Left hindlimb (tissue), 1 donor: ENCODE data around the gene FOXD1.
"Not testable (repeated sequence)": the region's sequence is repeated elsewhere in the genome, so short reads cannot be mapped to it uniquely, and the experiment has no call there.

Experiments used
- DNase-seq: peaks from one replicate; pipeline ENCODE4 v3.0.0-alpha.2; 2018

FOXD1 gene

DNA sequence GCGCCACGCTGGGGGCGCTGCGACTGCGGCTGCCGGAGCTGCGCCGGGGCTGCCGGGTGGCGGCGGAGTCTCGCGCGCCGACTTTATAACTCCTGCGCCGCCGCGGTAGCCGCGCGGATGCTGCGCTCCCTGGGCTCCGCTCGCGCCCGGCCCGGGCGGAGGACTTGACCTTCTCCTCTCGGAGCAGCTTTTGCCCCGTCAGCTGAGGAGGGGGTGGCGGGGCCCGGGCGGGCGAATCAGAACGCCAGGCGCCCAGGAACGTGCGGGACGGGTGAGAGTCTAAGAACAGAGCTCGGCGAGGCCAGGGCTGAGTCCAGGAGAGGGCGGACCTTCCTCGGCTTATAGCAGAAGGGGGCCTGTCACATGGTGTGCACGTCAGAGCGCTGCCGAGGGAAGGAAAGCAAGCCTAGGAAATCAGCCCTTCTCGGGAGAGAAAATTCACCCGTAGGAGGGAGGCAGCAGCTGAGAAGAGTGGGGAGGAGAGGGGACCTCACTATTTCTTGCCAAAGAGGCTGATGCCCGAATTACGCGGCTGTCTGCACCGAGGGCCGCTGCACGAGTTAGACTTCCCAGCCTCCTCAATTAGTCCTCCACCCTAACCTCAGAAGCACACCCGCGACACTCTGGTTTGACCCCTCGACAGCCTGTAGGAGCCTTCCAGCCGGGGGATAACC lies at the start of gene FOXD1:
TSS of gene FOXD1 (minus strand) at position 315 of the 674 bp plus-strand sequence. CDS start 415 bp downstream, outside the sequence.
- peak; percentile 89 for DNase-seq

GRCh38 chr5:73497497-73498056 lies 49.0 kb upstream of the FOXD1 start:
- DNase-seq: no peak

DNA sequence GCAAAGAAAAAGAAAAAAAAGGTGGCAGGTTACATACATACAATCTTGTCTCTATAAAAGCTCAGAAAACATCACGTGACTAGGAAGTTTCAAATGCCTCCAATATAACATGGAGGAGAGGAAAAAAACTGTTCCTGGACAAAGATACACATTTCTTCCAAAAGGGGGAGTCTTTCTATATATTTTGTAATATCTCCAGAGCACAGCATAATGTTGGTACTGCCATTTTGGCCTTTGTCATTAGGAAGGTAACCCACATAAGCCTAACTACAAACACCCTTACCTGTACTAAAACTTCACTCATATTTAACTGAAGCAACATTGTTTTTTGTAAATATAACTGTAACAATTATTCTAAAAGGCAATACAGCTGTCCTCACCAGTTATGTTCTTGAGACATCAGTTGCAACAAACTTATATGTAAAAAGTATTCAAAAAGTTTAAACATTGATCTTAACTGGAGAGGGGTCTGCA lies 48.4 kb upstream of the FOXD1 start:
- no peak for DNase-seq

- no peak for DNase-seq
These were observed 47.3 kb upstream of the FOXD1 start for GRCh38 chr5:73495772-73496335.

- DNase-seq: no peak
These were observed 46.1 kb upstream of the FOXD1 start for GRCh38 chr5:73494721-73495120.

GRCh38 chr5:73493421-73493820 lies 44.8 kb upstream of the FOXD1 start:
- no peak for DNase-seq

DNA sequence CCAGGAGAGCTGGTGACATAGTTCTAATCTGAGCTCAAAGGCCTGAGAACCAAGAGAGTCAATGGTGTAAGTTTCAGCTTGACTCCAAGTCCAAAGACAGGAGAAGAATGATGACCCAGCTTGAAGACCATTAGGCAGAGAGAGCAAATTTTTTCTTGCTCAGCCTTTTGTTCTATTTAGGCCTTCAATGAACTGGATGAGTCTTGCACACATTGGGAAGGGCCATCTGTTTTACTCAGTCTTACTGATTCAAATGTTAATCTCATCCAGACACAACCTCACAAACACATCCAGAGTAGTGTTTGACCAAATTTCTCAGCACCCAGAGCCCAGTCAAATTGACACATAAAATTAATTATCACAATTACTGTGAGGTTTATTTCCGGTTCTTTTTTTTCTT lies 42.6 kb upstream of the FOXD1 start:
- DNase-seq: no peak

DNA sequence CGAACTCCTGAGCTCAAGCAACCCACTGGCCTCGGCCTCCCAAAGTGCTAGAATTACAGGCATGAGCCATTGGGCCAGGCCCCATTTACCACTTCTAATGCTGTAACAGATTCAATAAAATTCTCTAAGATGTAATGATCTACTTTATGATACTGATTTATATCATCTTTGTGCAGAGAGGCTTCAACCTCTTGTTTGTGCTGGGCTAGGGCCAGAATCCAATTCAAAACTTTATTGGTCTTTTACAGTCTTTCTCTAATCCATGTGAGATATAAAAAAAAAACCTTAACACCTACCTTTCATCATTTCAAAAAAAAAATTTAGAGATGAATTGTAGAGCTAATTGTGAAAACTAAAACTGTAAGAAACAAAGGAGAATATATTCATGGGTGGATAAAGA lies 41.5 kb upstream of the FOXD1 start:
- DNase-seq: no peak

DNA sequence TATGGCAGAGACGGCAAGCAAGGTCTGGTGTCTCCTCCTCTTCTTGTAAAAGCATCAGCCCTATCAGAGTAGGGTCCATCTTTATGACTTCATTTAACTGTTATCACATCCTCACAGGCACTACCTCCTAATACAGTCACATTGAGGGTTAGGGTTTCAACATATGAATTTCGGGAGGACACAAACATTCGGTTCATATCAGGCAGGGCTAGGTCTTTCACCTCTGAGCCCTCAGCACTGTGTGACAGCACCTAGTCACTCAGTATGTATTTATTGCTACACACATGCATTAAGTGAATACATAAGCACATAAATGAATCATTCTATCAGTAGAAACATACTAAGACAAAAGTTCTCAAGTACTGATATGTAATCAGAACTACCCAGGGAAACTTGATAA lies 40.2 kb upstream of the FOXD1 start:
- DNase-seq: no peak

GRCh38 chr5:73487815-73488214 lies 39.2 kb upstream of the FOXD1 start:
- no peak for DNase-seq

DNA sequence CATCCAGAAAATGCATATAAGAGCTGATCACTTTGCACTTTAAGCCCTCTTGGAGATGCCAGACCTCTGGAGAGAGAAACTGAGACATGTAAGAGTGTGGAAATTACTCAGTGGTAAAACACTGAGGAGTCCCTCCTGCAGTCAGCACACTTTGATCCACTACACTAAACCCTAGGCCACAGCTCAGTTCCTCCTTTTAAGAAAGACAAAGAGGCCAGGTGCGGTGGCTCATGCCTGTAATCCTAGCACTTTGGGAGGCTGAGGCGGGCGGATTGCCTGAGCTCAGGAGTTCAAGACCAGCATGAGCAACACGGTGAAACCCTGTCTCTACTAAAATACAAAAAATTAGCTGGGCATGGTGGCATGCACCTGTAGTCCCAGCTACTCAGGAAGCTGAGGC lies 38.7 kb upstream of the FOXD1 start:
- DNase-seq: not testable (repeated sequence)

- no peak for DNase-seq
These were observed 37.7 kb upstream of the FOXD1 start for GRCh38 chr5:73486119-73486899.

- DNase-seq: no peak
These were observed 37.1 kb upstream of the FOXD1 start for GRCh38 chr5:73485715-73486114.

GRCh38 chr5:73484511-73484910 lies 35.9 kb upstream of the FOXD1 start:
- no peak for DNase-seq

- no peak for DNase-seq
These were observed 35.1 kb upstream of the FOXD1 start for GRCh38 chr5:73483676-73484075.

GRCh38 chr5:73482383-73483136 lies 34.0 kb upstream of the FOXD1 start:
- DNase-seq: no peak

DNA sequence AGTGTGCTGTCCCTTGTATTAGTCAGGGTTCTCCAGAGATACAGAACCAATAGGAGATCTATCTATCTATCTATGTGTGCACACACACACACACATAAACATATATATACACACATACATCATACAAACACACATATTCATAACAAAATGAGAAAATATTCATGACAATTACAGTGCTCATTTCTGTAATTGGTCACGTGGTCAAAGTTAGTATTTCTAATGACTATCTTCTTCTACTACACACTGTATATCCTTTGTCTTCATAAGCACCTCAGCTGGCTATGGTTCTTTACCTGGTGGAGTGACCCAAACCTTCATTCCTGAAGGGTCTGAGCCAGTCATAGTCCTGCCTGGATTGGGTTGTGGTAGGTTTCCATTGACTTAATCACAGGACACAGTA lies 31.9 kb upstream of the FOXD1 start:
- DNase-seq: no peak

- no peak for DNase-seq
These were observed 23.5 kb upstream of the FOXD1 start for GRCh38 chr5:73472116-73472515.

GRCh38 chr5:73471654-73472053 lies 23.1 kb upstream of the FOXD1 start:
- DNase-seq: peak; percentile 40

DNA sequence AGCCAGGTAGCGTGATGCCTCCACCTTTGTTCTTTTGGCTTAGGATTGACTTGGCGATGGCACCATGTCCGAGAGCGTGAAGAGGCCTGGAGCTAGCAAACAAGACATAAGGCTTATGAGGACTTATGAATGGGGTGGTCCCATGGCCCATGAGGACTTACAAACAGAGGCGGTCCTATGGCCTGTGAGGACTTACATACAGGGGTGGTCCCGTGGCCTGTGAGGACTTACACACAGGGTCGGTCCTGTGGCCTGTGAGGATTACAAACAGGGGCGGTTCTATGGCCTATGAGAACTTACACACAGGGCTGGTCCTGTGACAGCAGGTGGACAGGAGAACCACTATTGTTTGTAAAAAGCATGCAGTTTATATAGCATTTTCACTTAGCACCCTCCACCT lies 21.3 kb upstream of the FOXD1 start:
- DNase-seq: no peak

- not testable (repeated sequence) for DNase-seq
These were observed 20.1 kb upstream of the FOXD1 start for GRCh38 chr5:73468638-73469037.

DNA sequence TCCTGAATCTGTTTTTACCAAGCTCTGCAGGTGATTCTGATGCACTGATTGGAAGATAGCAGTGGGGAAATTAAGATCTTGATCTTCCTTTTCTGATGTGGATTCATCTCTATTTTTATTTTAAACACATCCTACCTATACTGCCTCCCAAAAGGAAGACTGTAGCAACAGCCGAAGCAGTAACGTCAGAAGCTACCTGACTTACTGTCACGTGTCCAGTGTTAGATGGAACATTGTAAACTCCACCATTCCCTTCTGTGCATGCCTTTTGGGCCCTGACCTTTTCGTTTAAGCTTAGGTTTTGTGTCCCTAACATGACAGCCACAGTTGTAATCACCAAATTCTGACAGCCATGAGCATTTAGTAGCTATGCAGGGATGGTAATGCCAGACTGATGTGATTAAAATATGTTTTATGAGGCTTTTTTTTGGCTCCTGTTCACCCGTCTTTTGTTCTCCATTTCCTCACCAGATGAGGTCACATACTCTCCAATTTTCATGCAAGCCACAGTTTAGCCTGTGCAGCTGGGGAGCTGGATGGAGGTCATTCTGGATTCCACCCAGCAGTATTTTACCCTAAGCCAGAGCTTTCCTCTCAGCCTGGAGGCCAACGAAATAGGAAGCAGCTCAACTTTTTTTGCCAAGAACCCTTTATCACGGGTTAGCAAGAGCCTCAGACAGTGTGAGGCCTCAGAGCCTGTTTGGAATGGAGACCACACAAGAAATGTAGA lies 15.6 kb upstream of the FOXD1 start:
- peak; percentile 79 for DNase-seq
